ENCODE results near the gene SH3PXD2B. TPM values are rescaled to one million over a fixed set of nuclear protein-coding genes. Genes with fewer than 3 reads are reported as not detected.

Gene SH3PXD2B
- total and polyA plus RNA-seq, 2 donors (not counting 1 experiment from before 2014, with no cell fraction given): 12.6 to 21.1 TPM

- Histone ChIP-seq H3K9me3 (ENCODE audit: control insufficient read depth, insufficient read depth, low read depth, low read length) (no peaks in the 10 kb centered on the region), H4K20me1 (ENCODE audit: control insufficient read depth, extremely low read depth, insufficient read depth, low read length) (no peaks in the 10 kb centered on the region), H3K4me2 (ENCODE audit: extremely low read depth, insufficient read depth, low read length) (no peak overlapping the region), H3K9ac (ENCODE audit: insufficient read depth, low read length) (no peak overlapping the region), H3K79me2 (ENCODE audit: control insufficient read depth, insufficient read depth, low read length) (no peaks in the 10 kb centered on the region), H3K4me1 (ENCODE audit: control insufficient read depth, extremely low read depth, insufficient read depth, low read length) (no peaks in the 10 kb centered on the region), H3K4me3 (replicated peaks in 1 of 4; ENCODE audit: control extremely low read depth in 1 of 4, insufficient read depth in 1 of 4, low read depth in 3 of 4, low read length in 4 of 4) (no peak overlapping the region), H3K36me3 (ENCODE audit: control insufficient read depth, insufficient read depth, low read length) (no peaks in the 10 kb centered on the region), H2AFZ (ENCODE audit: low read length) (no peak overlapping the region), H3K27ac (ENCODE audit: insufficient read depth, low read length) (no peak overlapping the region), H3K27me3 (ENCODE audit: control insufficient read depth, insufficient read depth, low read length) (no peaks in the 10 kb centered on the region)
- no peak for DNase-seq (ENCODE audit: low read depth in 2 of 2)
- TF ChIP-seq EZH2 (IDR thresholded peaks at IDR 0.05; ENCODE audit: low read length, missing control alignments) (no peak), CTCF (conservative IDR thresholded peaks at IDR 0.05 in 1 of 2, IDR thresholded peaks at IDR 0.05 in 1 of 2; ENCODE audit: low read depth in 1 of 2, low read length in 2 of 2) (no peak)
Observed at GRCh38 chr5:172396220-172396619, 58.1 kb downstream of the SH3PXD2B start.

- H3K36me3 ChIP-seq (ENCODE audit: control insufficient read depth, insufficient read depth, low read length): no peaks in the 10 kb centered on the region
- peak in 1 of 2 donors; percentile 41 for DNase-seq (ENCODE audit: low read depth in 2 of 2)
- no peak overlapping the region for H3K9ac ChIP-seq (ENCODE audit: insufficient read depth, low read length)
- TF ChIP-seq CTCF (conservative IDR thresholded peaks at IDR 0.05 in 1 of 2, IDR thresholded peaks at IDR 0.05 in 1 of 2; ENCODE audit: low read depth in 1 of 2, low read length in 2 of 2) (no peak), EZH2 (IDR thresholded peaks at IDR 0.05; ENCODE audit: low read length, missing control alignments) (no peak)
- no peaks in the 10 kb centered on the region for H3K27me3 ChIP-seq (ENCODE audit: control insufficient read depth, insufficient read depth, low read length)
- H3K4me3 ChIP-seq (replicated peaks in 1 of 4; ENCODE audit: control extremely low read depth in 1 of 4, insufficient read depth in 1 of 4, low read depth in 3 of 4, low read length in 4 of 4): no peak overlapping the region
- no peaks in the 10 kb centered on the region for H4K20me1 ChIP-seq (ENCODE audit: control insufficient read depth, extremely low read depth, insufficient read depth, low read length)
- no peak overlapping the region for H3K27ac ChIP-seq (ENCODE audit: insufficient read depth, low read length)
- H3K4me1 ChIP-seq (ENCODE audit: control insufficient read depth, extremely low read depth, insufficient read depth, low read length): no peaks in the 10 kb centered on the region
- H3K79me2 ChIP-seq (ENCODE audit: control insufficient read depth, insufficient read depth, low read length): no peaks in the 10 kb centered on the region
- H2AFZ ChIP-seq (ENCODE audit: low read length): no peak overlapping the region
- H3K4me2 ChIP-seq (ENCODE audit: extremely low read depth, insufficient read depth, low read length): no peak overlapping the region
- no peaks in the 10 kb centered on the region for H3K9me3 ChIP-seq (ENCODE audit: control insufficient read depth, insufficient read depth, low read depth, low read length)
Observed at GRCh38 chr5:172395483-172395882, 58.8 kb downstream of the SH3PXD2B start.

GRCh38 chr5:172389578-172390112 is 64.7 kb downstream of the SH3PXD2B start:
- H3K36me3 ChIP-seq (ENCODE audit: control insufficient read depth, insufficient read depth, low read length): peaks cover 2% of the 10 kb centered on the region
- H3K4me1 ChIP-seq (ENCODE audit: control insufficient read depth, extremely low read depth, insufficient read depth, low read length): no peaks in the 10 kb centered on the region
- H4K20me1 ChIP-seq (ENCODE audit: control insufficient read depth, extremely low read depth, insufficient read depth, low read length): no peaks in the 10 kb centered on the region
- no peak overlapping the region for H3K9ac ChIP-seq (ENCODE audit: insufficient read depth, low read length)
- H3K27ac ChIP-seq (ENCODE audit: insufficient read depth, low read length): no peak overlapping the region
- no peaks in the 10 kb centered on the region for H3K79me2 ChIP-seq (ENCODE audit: control insufficient read depth, insufficient read depth, low read length)
- H3K27me3 ChIP-seq (ENCODE audit: control insufficient read depth, insufficient read depth, low read length): no peaks in the 10 kb centered on the region
- H2AFZ ChIP-seq (ENCODE audit: low read length): no peak overlapping the region
- no peak overlapping the region for H3K4me3 ChIP-seq (replicated peaks in 1 of 4; ENCODE audit: control extremely low read depth in 1 of 4, insufficient read depth in 1 of 4, low read depth in 3 of 4, low read length in 4 of 4)
- H3K4me2 ChIP-seq (ENCODE audit: extremely low read depth, insufficient read depth, low read length): no peak overlapping the region
- no peak for DNase-seq (ENCODE audit: low read depth in 2 of 2)
- no peak for TF ChIP-seq EZH2 (IDR thresholded peaks at IDR 0.05; ENCODE audit: low read length, missing control alignments)
- TF ChIP-seq CTCF (conservative IDR thresholded peaks at IDR 0.05 in 1 of 2, IDR thresholded peaks at IDR 0.05 in 1 of 2; ENCODE audit: low read depth in 1 of 2, low read length in 2 of 2): peak in 1 of 2 donors; percentile 4
- H3K9me3 ChIP-seq (ENCODE audit: control insufficient read depth, insufficient read depth, low read depth, low read length): no peaks in the 10 kb centered on the region
